HG02840 (cell line): ENCODE measurements around the gene ARMC9.
"Not testable (repeated sequence)": the region's sequence is repeated elsewhere in the genome, so short reads cannot be mapped to it uniquely, and the experiment has no call there.

Experiments used
- ATAC-seq: cut with Tn5 transposase; IDR thresholded peaks from one replicate; pipeline ENCODE4 v1.9.1; 2021; ENCODE audit warnings: mild to moderate bottlenecking, moderate library complexity, moderate number of reproducible peaks; ENCODE audit not compliant: unreplicated experiment, low FRiP score

The ARMC9 gene

GRCh38 chr2:231198291-231199173 lies at the start of gene ARMC9:
TSS of gene ARMC9 (plus strand) at chr2:231198631. CDS start at chr2:231206239, 7,608 bp downstream.
- ATAC-seq: peak; percentile 90

- ATAC-seq: no peak
Observed at GRCh38 chr2:231152800-231153557, 45.5 kb upstream of the ARMC9 start.

GRCh38 chr2:231159306-231159705 lies 39.1 kb upstream of the ARMC9 start:
- ATAC-seq: no peak

- ATAC-seq: no peak
Observed at GRCh38 chr2:231160701-231161100, 37.7 kb upstream of the ARMC9 start.

GRCh38 chr2:231161252-231161839 lies 37.1 kb upstream of the ARMC9 start:
- ATAC-seq: no peak

- ATAC-seq: no peak
Observed at GRCh38 chr2:231161877-231162329, 36.5 kb upstream of the ARMC9 start.

GRCh38 chr2:231163011-231163410 lies 35.4 kb upstream of the ARMC9 start:
- ATAC-seq: no peak

- ATAC-seq: no peak
Observed at GRCh38 chr2:231163414-231164095, 34.9 kb upstream of the ARMC9 start.

- no peak for ATAC-seq
Observed at GRCh38 chr2:231167745-231168459, 30.5 kb upstream of the ARMC9 start.

GRCh38 chr2:231168460-231169139 lies 29.8 kb upstream of the ARMC9 start:
- ATAC-seq: no peak

GRCh38 chr2:231169488-231169887 lies 28.9 kb upstream of the ARMC9 start:
- ATAC-seq: no peak

GRCh38 chr2:231170055-231170454 lies 28.4 kb upstream of the ARMC9 start:
- ATAC-seq: no peak

- ATAC-seq: no peak
Observed at GRCh38 chr2:231172025-231172424, 26.4 kb upstream of the ARMC9 start.

- ATAC-seq: no peak
Observed at GRCh38 chr2:231174211-231174651, 24.2 kb upstream of the ARMC9 start.

- ATAC-seq: no peak
Observed at GRCh38 chr2:231176066-231176465, 22.4 kb upstream of the ARMC9 start.

GRCh38 chr2:231177156-231178025 lies 21.0 kb upstream of the ARMC9 start:
- ATAC-seq: no peak

GRCh38 chr2:231178805-231179204 lies 19.6 kb upstream of the ARMC9 start:
- not testable (repeated sequence) for ATAC-seq

- ATAC-seq: no peak
Observed at GRCh38 chr2:231181860-231182512, 16.4 kb upstream of the ARMC9 start.
